GM12892 (cell line): Measurements from ENCODE around the gene CLEC16A.
"Not testable (repeated sequence)": the region's sequence is repeated elsewhere in the genome, so short reads cannot be mapped to it uniquely, and the experiment has no call there.

Source experiments
- POLR2A ChIP-seq: IDR thresholded peaks from 2 replicates; pipeline ENCODE4 v1.6.1; 2011; ENCODE audit warnings: low read depth, low read length, control low read depth
- POLR2AphosphoS5 ChIP-seq: IDR thresholded peaks from 2 replicates; pipeline ENCODE4 v1.6.1; 2011; ENCODE audit warnings: low read depth, low read length, control low read depth
- TAF1 ChIP-seq: IDR thresholded peaks from 2 replicates; pipeline ENCODE4 v1.6.1; 2011; ENCODE audit warnings: low read depth, mild to moderate bottlenecking, control low read depth, low read length, borderline replicate concordance

- TF ChIP-seq POLR2AphosphoS5, POLR2A, TAF1: not testable (repeated sequence)
Measured at GRCh38 chr16:10941935-10942351, 2.4 kb upstream of the CLEC16A start.
